GM12878 (cell line): Measurements from ENCODE around the gene HOXD13. TPM values are rescaled to one million over a fixed set of nuclear protein-coding genes. Genes with fewer than 3 reads are reported as not detected.

Experiments used
- ATAC-seq: fragments of 200-7000 bp; cut with Tn5 transposase; 3 replicates; pipeline ENCODE4 v1.9.1; 2020; ENCODE audit warnings: mild to moderate bottlenecking, moderate library complexity
- BruUV-seq: library from RNA; stranded (reverse); fragments of 400-500 nt; replicated peaks from 2 replicates; lab custom pipeline; 2021; lab: Mats Ljungman, UMichigan
- CTCF ChIA-PET: fragments of 300-600 bp; sonication (Branson Sonifier 250); formaldehyde crosslinking; extraction: SDS; loops from one replicate; lab custom pipeline; 2021; ENCODE audit warnings: inconsistent platforms; lab: Yijun Ruan, JAX
- POLR2A ChIA-PET: fragments of 350-600 bp; formaldehyde crosslinking; extraction: SDS; loops from one replicate; lab custom pipeline; 2021; ENCODE audit warnings: inconsistent platforms; lab: Charles Lee
- RAD21 ChIA-PET: fragments of 300-600 bp; sonication (Branson Sonifier 250); formaldehyde crosslinking; loops from one replicate; lab custom pipeline; 2023; ENCODE audit warnings: antibody characterized with exemption; ENCODE audit not compliant: unreplicated experiment; lab: Charles Lee
- SMC1A ChIA-PET: fragments of 300-600 bp; sonication (Branson Sonifier 250); formaldehyde crosslinking; loops from one replicate; lab custom pipeline; 2023; ENCODE audit not compliant: unreplicated experiment, uncharacterized antibody; lab: Charles Lee
- DNase-seq: peaks from one replicate; pipeline ENCODE4 v3.0.0-alpha.2; 2011; ENCODE audit warnings: low read depth, low spot score
- FAIRE-seq: peaks from 3 replicates; lab custom pipeline; 2011; peaks lifted over from hg19 to GRCh38; lab: Jason Lieb, UNC
- H2AFZ ChIP-seq: 2 replicates; pipeline ENCODE4 v1.6.0; 2011; ENCODE audit warnings: low read depth, low read length, control low read depth; ENCODE audit not compliant: control insufficient read depth
- H3K27ac ChIP-seq: 2 replicates; pipeline ENCODE4 v1.5.1; 2011; ENCODE audit warnings: control low read depth; ENCODE audit not compliant: control insufficient read depth, insufficient read depth
- H3K27me3 ChIP-seq, 2 experiments: replicated peaks in 1 of 2; 2 replicates each; pipeline versions ENCODE4 v1.6.0 to v1.6.1; 2011; ENCODE audit warnings: low read length in 1 of 2; ENCODE audit not compliant: control insufficient read depth in 2 of 2, insufficient read depth in 2 of 2
- H3K36me3 ChIP-seq, 2 experiments: 2 replicates each; pipeline ENCODE4 v1.5.1; 2011; ENCODE audit warnings: low read length in 1 of 2; ENCODE audit not compliant: control insufficient read depth in 2 of 2, insufficient read depth in 2 of 2
- H3K4me1 ChIP-seq: 2 replicates; pipeline ENCODE4 v1.6.1; 2011; ENCODE audit warnings: mild to moderate bottlenecking, low read length, moderate library complexity, mixed read lengths; ENCODE audit not compliant: control insufficient read depth, insufficient read depth
- H3K4me2 ChIP-seq: 2 replicates; pipeline ENCODE4 v1.6.0; 2011; ENCODE audit warnings: control low read depth; ENCODE audit not compliant: control insufficient read depth, insufficient read depth
- H3K4me3 ChIP-seq: fragments of 200-600 bp; sonication (generic); 2 replicates; pipeline ENCODE4 v1.5.1; 2016
- H3K79me2 ChIP-seq: 2 replicates; pipeline ENCODE4 v1.6.0; 2011; ENCODE audit warnings: low read length; ENCODE audit not compliant: control insufficient read depth, insufficient read depth
- H3K9ac ChIP-seq: 2 replicates; pipeline ENCODE4 v1.8.0; 2011; ENCODE audit warnings: low read length, control low read depth, mixed read lengths; ENCODE audit not compliant: control insufficient read depth, insufficient read depth
- H3K9me3 ChIP-seq: replicated peaks from 3 replicates; pipeline ENCODE4 v1.5.1; 2011; ENCODE audit warnings: mild to moderate bottlenecking, low read length; ENCODE audit not compliant: control insufficient read depth, insufficient read depth
- H4K20me1 ChIP-seq: 2 replicates; pipeline ENCODE4 v1.6.0; 2011; ENCODE audit not compliant: control insufficient read depth, insufficient read depth
- ASH2L ChIP-seq: fragments of 300-600, 200-600 bp; sonication (generic); IDR thresholded peaks from 2 replicates; pipeline ENCODE4 v1.6.1; 2017; ENCODE audit warnings: low read depth, mild to moderate bottlenecking, borderline replicate concordance
- CHD1 ChIP-seq: IDR thresholded peaks from 2 replicates; pipeline ENCODE4 v1.6.1; 2012; ENCODE audit warnings: low read depth, low read length, improper control_type of control experiment
- CHD2 ChIP-seq: IDR thresholded peaks from 2 replicates; pipeline ENCODE4 v1.6.1; 2011; ENCODE audit warnings: low read depth, low read length, improper control_type of control experiment, borderline replicate concordance
- EGR1 ChIP-seq, 2 experiments: IDR thresholded peaks; 1 replicate in 1 of 2; 2 replicates in 1 of 2; pipeline ENCODE4 v1.6.1; 2011 to 2012; ENCODE audit warnings: low read depth in 2 of 2, low read length in 2 of 2, borderline replicate concordance in 1 of 2, mild to moderate bottlenecking in 1 of 2, moderate library complexity in 1 of 2
- IKZF2 ChIP-seq, 2 experiments: fragments of 450-650 bp; IDR thresholded peaks; 2 replicates each; pipeline ENCODE4 v1.6.1; 2017; ENCODE audit warnings: mild to moderate bottlenecking in 2 of 2, moderate library complexity in 2 of 2
- KLF5 ChIP-seq: fragments of 450-650 bp; IDR thresholded peaks from 2 replicates; pipeline ENCODE4 v1.6.1; 2014; ENCODE audit warnings: mild to moderate bottlenecking; ENCODE audit not compliant: partially characterized antibody
- MLLT1 ChIP-seq: fragments of 450-650 bp; IDR thresholded peaks from 2 replicates; pipeline ENCODE4 v1.6.1; 2016; ENCODE audit warnings: mild to moderate bottlenecking
- MTA2 ChIP-seq: fragments of 450-650 bp; IDR thresholded peaks from 2 replicates; pipeline ENCODE4 v1.6.1; 2016; ENCODE audit warnings: low read depth, mild to moderate bottlenecking, moderate library complexity
- NFYA ChIP-seq: IDR thresholded peaks from 2 replicates; pipeline ENCODE4 v1.6.1; 2011; ENCODE audit warnings: low read depth, mild to moderate bottlenecking, low read length, improper control_type of control experiment, borderline replicate concordance
- NKRF ChIP-seq: fragments of 450-650 bp; conservative IDR thresholded peaks from 2 replicates; pipeline ENCODE4 v1.6.1; 2017; ENCODE audit warnings: mild to moderate bottlenecking, moderate library complexity
- POLR2AphosphoS5 ChIP-seq: IDR thresholded peaks from 2 replicates; pipeline ENCODE4 v1.6.1; 2011; ENCODE audit warnings: mild to moderate bottlenecking, low read length, inconsistent platforms
- STAT3 ChIP-seq: IDR thresholded peaks from 2 replicates; pipeline ENCODE4 v1.6.1; 2011; ENCODE audit warnings: low read depth, low read length, improper control_type of control experiment
- TCF3 ChIP-seq: IDR thresholded peaks from 2 replicates; pipeline ENCODE4 v1.6.1; 2012; ENCODE audit warnings: low read depth, mild to moderate bottlenecking, low read length, borderline replicate concordance; ENCODE audit not compliant: insufficient read depth
- USF2 ChIP-seq: IDR thresholded peaks from 2 replicates; pipeline ENCODE4 v1.6.1; 2011; ENCODE audit warnings: low read depth, low read length, improper control_type of control experiment, borderline replicate concordance
- ZBTB4 ChIP-seq: fragments of 450-650 bp; formaldehyde crosslinking; IDR thresholded peaks from 2 replicates; pipeline ENCODE4 v1.4.0; 2022; ENCODE audit warnings: mild to moderate bottlenecking, moderate library complexity
- ZNF24 ChIP-seq: fragments of 450-650 bp; IDR thresholded peaks from 2 replicates; pipeline ENCODE4 v1.6.1; 2017; ENCODE audit warnings: antibody characterized with exemption, mild to moderate bottlenecking
- ZSCAN29 ChIP-seq: fragments of 450-650 bp; IDR thresholded peaks from 2 replicates; pipeline ENCODE4 v1.6.1; 2017; ENCODE audit warnings: mild to moderate bottlenecking, moderate library complexity
- WGBS: methylation state at CpG from one replicate; pipeline ENCODE4 v1.1.6; 2016; ENCODE audit warnings: low lambda C conversion rate; ENCODE audit not compliant: insufficient replicate concordance, insufficient coverage; ENCODE audit errors: missing lambda C conversion rate; 5-methylcytosine and 5-hydroxymethylcytosine counted together
- in situ Hi-C: fragments of 300-500 bp; cut with MboI; formaldehyde crosslinking; loops from 9 replicates; pipeline ENCODE4 v1.14.3; 2018; ENCODE audit warnings: mixed read lengths
- intact Hi-C: fragments of 100-400 bp; cut with micrococcal nuclease; formaldehyde crosslinking; loops from one replicate; pipeline ENCODE4 v1.14.2; 2022; ENCODE audit not compliant: unreplicated experiment
- polyA plus RNA-seq, 11 experiments: library from polyadenylated mRNA; depleted of rRNA in 4 of 11; unstranded in 6 of 11; stranded (reverse) in 5 of 11; fragments of >200 nt; fragmentation: Nextera tagmentation in 4 of 11; fragmentation: Illumina TruSeq in 1 of 11; extraction: Ambion mirVana in 4 of 11; extraction: Trizol in 1 of 11; gene quantifications; 1 replicate in 1 of 11; 2 replicates in 10 of 11; pipeline versions ENCODE4 v1.2.1 to v1.2.3, GENCODE V29; 2011 to 2016; ENCODE audit warnings: inconsistent platforms in 2 of 11, missing spikeins in 2 of 11, low read depth in 1 of 11
- total RNA-seq, 4 experiments: library from RNA; depleted of rRNA in 3 of 4; stranded (reverse); fragments of >200 nt in 3 of 4; fragmentation: Illumina TruSeq in 1 of 4; extraction: Trizol in 1 of 4; gene quantifications; 2 replicates each; pipeline versions ENCODE4 v1.2.1 to v1.2.3, GENCODE V29; 2013 to 2021

Gene HOXD13
- total and polyA plus RNA-seq, 10 of the 15 experiments (the other 5 are each of a cell fraction or from before 2014, with no cell fraction given): not detected

GRCh38 chr2:176081837-176082524 lies 10.5 kb upstream of the HOXD13 start:
- Histone ChIP-seq H3K4me3 (no peak overlapping the region), H2AFZ (no peak overlapping the region), H3K36me3 (no peaks in the 10 kb centered on the region), H3K27me3 (peaks cover 5 to 19% of the 10 kb centered on the region in 2 experiments), H3K27ac (no peak overlapping the region), H3K4me1 (no peaks in the 10 kb centered on the region), H3K4me2 (no peak overlapping the region), H3K9me3 (peaks cover 20% of the 10 kb centered on the region; the same call in 2 of the 3 replicates), H3K79me2 (no peaks in the 10 kb centered on the region), H4K20me1 (no peaks in the 10 kb centered on the region), H3K9ac (no peak overlapping the region)
- in situ Hi-C loops: no loop called here
- ATAC-seq (no peak), DNase-seq (no peak), FAIRE-seq (no peak)
- ChIA-PET POLR2A (no interaction called here), CTCF (no interaction called here), RAD21 (no interaction called here), SMC1A (no interaction called here)
- intact Hi-C loops: loop anchor here (10.0 kb wide), 1 partner anchor 197 kb away; no protein-coding TSS in a partner anchor
- WGBS: 74% methylated on average over 60 of the region's 62 CpGs
- BruUV-seq: no TSS peak
- no peak for TF ChIP-seq ASH2L
- TF ChIP-seq ZSCAN29: no peak
- TF ChIP-seq EGR1 (IDR thresholded peaks at IDR 0.05; ENCODE audit: borderline replicate concordance in 1 of 2, low read depth in 2 of 2, low read length in 2 of 2): no peak
- no peak for TF ChIP-seq USF2
- no peak for TF ChIP-seq ZNF24
- no peak for TF ChIP-seq IKZF2 (IDR thresholded peaks at IDR 0.05)
- TF ChIP-seq KLF5: no peak
- TF ChIP-seq ZBTB4 (CRISPR knock-in tag): no peak
- no peak for TF ChIP-seq NFYA
- TF ChIP-seq CHD2: no peak
- no peak for TF ChIP-seq MTA2
- no peak for TF ChIP-seq NKRF
- TF ChIP-seq CHD1: no peak
- TF ChIP-seq STAT3: no peak
- no peak for TF ChIP-seq POLR2AphosphoS5
- no peak for TF ChIP-seq MLLT1
- no peak for TF ChIP-seq TCF3
